SK-N-SH (cell line): Measurements from ENCODE around the gene CCDC107. TPM values are rescaled to one million over a fixed set of nuclear protein-coding genes. Genes with fewer than 3 reads are reported as not detected.
A peak's percentile ranks its signal among the peaks of the same experiment; 100 is the strongest.

ENCODE experiments used
- CTCF ChIA-PET: fragments of 300-600, 350-600 bp; formaldehyde crosslinking; extraction: SDS; loops from one replicate; lab custom pipeline; 2021; lab: Yijun Ruan, JAX
- POLR2A ChIA-PET: fragments of 350-600 bp; sonication (Branson Sonifier 250); formaldehyde crosslinking; extraction: SDS; loops from one replicate; lab custom pipeline; 2020; ENCODE audit warnings: antibody characterized with exemption, inconsistent platforms; lab: Yijun Ruan, JAX
- DNase-seq: peaks from one replicate; pipeline ENCODE4 v3.0.0; 2012
- H2AFZ ChIP-seq: fragments of 200-600 bp; sonication (generic); 2 replicates; pipeline ENCODE4 v1.8.1; 2016; ENCODE audit warnings: antibody characterized with exemption, mild to moderate bottlenecking, low read depth
- H3F3A ChIP-seq: fragments of 200-600 bp; sonication (generic); replicated peaks from 2 replicates; pipeline ENCODE3; 2016; ENCODE audit warnings: antibody characterized with exemption, mild to moderate bottlenecking; ENCODE audit not compliant: insufficient read depth
- H3K27ac ChIP-seq, 2 experiments: fragments of 200-500 bp in 1 of 2; fragments of 200-600 bp in 1 of 2; sonication (Bioruptor generic) in 1 of 2; sonication (generic), shearing (Covaris generic) in 1 of 2; 2 replicates each; pipeline versions ENCODE4 v1.5.1 to v1.6.1; 2014 to 2016; ENCODE audit warnings: low read depth in 2 of 2, inconsistent platforms in 1 of 2, low read length in 1 of 2, mild to moderate bottlenecking in 1 of 2, mixed read lengths in 1 of 2
- H3K27me3 ChIP-seq: fragments of 200-600 bp; sonication (generic), shearing (Covaris generic); 2 replicates; pipeline ENCODE4 v1.6.1; 2016; ENCODE audit warnings: mixed run types; ENCODE audit not compliant: insufficient read depth
- H3K36me3 ChIP-seq, 2 experiments: fragments of 200-500 bp in 1 of 2; fragments of 200-600 bp in 1 of 2; sonication (Bioruptor generic) in 1 of 2; sonication (generic) in 1 of 2; replicated peaks in 1 of 2; 2 replicates each; pipeline versions ENCODE3 to v1.5.1; 2014 to 2016; ENCODE audit warnings: low read length in 1 of 2, mild to moderate bottlenecking in 1 of 2; ENCODE audit not compliant: insufficient read depth in 2 of 2, control insufficient read depth in 1 of 2
- H3K4me1 ChIP-seq, 2 experiments: fragments of 200-500 bp in 1 of 2; fragments of 200-600 bp in 1 of 2; sonication (Bioruptor generic) in 1 of 2; sonication (generic), shearing (Covaris generic) in 1 of 2; 2 replicates each; pipeline versions ENCODE4 v1.5.1 to v1.6.1; 2014 to 2016; ENCODE audit warnings: low read depth in 1 of 2, low read length in 1 of 2, mixed run types in 1 of 2; ENCODE audit not compliant: insufficient read depth in 2 of 2, control insufficient read depth in 1 of 2
- H3K4me2 ChIP-seq: fragments of 200-600 bp; sonication (generic), shearing (Covaris generic); 2 replicates; pipeline ENCODE4 v1.6.1; 2017; ENCODE audit warnings: mixed run types
- H3K4me3 ChIP-seq, 2 experiments: fragments of 200-500 bp in 1 of 2; fragments of 200-600 bp in 1 of 2; sonication (Bioruptor generic) in 1 of 2; sonication (generic), shearing (Covaris generic) in 1 of 2; 2 replicates each; pipeline versions ENCODE4 v1.5.1 to v1.8.1; 2014 to 2016; ENCODE audit warnings: low read depth in 2 of 2, inconsistent platforms in 1 of 2, low read length in 1 of 2, mild to moderate bottlenecking in 1 of 2, mixed read lengths in 1 of 2, moderate library complexity in 1 of 2
- H3K79me2 ChIP-seq: fragments of 200-600 bp; sonication (generic); 2 replicates; pipeline ENCODE4 v1.8.1; 2017; ENCODE audit warnings: mild to moderate bottlenecking; ENCODE audit not compliant: insufficient read depth
- H3K9ac ChIP-seq: fragments of 200-600 bp; sonication (generic); 2 replicates; pipeline ENCODE4 v1.6.1; 2017; ENCODE audit warnings: mixed run types
- H3K9me2 ChIP-seq: fragments of 200-600 bp; sonication (generic); 2 replicates; pipeline ENCODE4 v1.6.1; 2017; ENCODE audit warnings: mixed run types
- H3K9me3 ChIP-seq: fragments of 200-600 bp; sonication (generic); 2 replicates; pipeline ENCODE4 v1.6.1; 2017; ENCODE audit warnings: mixed run types, mild to moderate bottlenecking, moderate library complexity
- H4K20me1 ChIP-seq: fragments of 200-600 bp; sonication (generic); 2 replicates; pipeline ENCODE4 v1.6.1; 2017; ENCODE audit warnings: mild to moderate bottlenecking, mixed run types; ENCODE audit not compliant: insufficient read depth
- ELF1 ChIP-seq: IDR thresholded peaks from 2 replicates; pipeline ENCODE4 v1.4.0; 2012
- EP300 ChIP-seq, 2 experiments: IDR thresholded peaks; 2 replicates each; pipeline versions ENCODE4 v1.4.0 to v1.6.1; 2012; ENCODE audit warnings: borderline replicate concordance in 1 of 2, low read depth in 1 of 2, low read length in 1 of 2
- FOSL2 ChIP-seq: IDR thresholded peaks from 2 replicates; pipeline ENCODE4 v1.4.0; 2012; ENCODE audit warnings: low read depth, mild to moderate bottlenecking, moderate library complexity, borderline replicate concordance
- JUND ChIP-seq: IDR thresholded peaks from 2 replicates; pipeline ENCODE4 v1.4.0; 2012
- MEF2A ChIP-seq: IDR thresholded peaks from 2 replicates; pipeline ENCODE4 v1.4.0; 2012; ENCODE audit warnings: low read depth, borderline replicate concordance
- MXI1 ChIP-seq: IDR thresholded peaks from 2 replicates; pipeline ENCODE4 v1.6.1; 2012; ENCODE audit warnings: mild to moderate bottlenecking, low read depth, low read length, improper control_type of control experiment
- NFIC ChIP-seq: IDR thresholded peaks from 2 replicates; pipeline ENCODE4 v1.4.0; 2012; ENCODE audit warnings: borderline replicate concordance
- POLR2AphosphoS5 ChIP-seq: IDR thresholded peaks from 2 replicates; pipeline ENCODE4 v1.6.1; 2012; ENCODE audit warnings: low read depth, low read length
- REST ChIP-seq: IDR thresholded peaks from 2 replicates; pipeline ENCODE4 v1.6.1; 2012; ENCODE audit warnings: mild to moderate bottlenecking, low read depth, low read length, moderate library complexity
- RFX5 ChIP-seq: IDR thresholded peaks from 2 replicates; pipeline ENCODE4 v1.6.1; 2012; ENCODE audit warnings: mild to moderate bottlenecking, improper control_type of control experiment, low read length
- RXRA ChIP-seq: IDR thresholded peaks from 2 replicates; pipeline ENCODE4 v1.4.0; 2012; ENCODE audit warnings: low read depth, mild to moderate bottlenecking, borderline replicate concordance
- SMC3 ChIP-seq: IDR thresholded peaks from 2 replicates; pipeline ENCODE4 v1.6.1; 2012; ENCODE audit warnings: low read depth, low read length, improper control_type of control experiment
- TCF12 ChIP-seq: IDR thresholded peaks from 2 replicates; pipeline ENCODE4 v1.4.0; 2012
- USF2 ChIP-seq: fragments of 150-350 bp; IDR thresholded peaks from 2 replicates; pipeline ENCODE4 v1.6.1; 2017; ENCODE audit warnings: antibody characterized with exemption, low read length, low read depth, borderline replicate concordance
- ZBTB33 ChIP-seq: IDR thresholded peaks from 2 replicates; pipeline ENCODE4 v1.4.0; 2012; ENCODE audit warnings: low read depth, borderline replicate concordance
- WGBS: methylation state at CpG from one replicate; pipeline ENCODE4 v1.1.6; 2017; ENCODE audit warnings: low lambda C conversion rate; 5-methylcytosine and 5-hydroxymethylcytosine counted together
- polyA plus RNA-seq, 3 experiments: library from polyadenylated mRNA; depleted of rRNA; stranded (reverse); fragments of >200 nt; gene quantifications; 2 replicates each; pipeline ENCODE4 v1.2.3, GENCODE V29; 2012
- TF ChIP-seq, protein P1 (sequence below): IDR thresholded peaks from 2 replicates; pipeline ENCODE4 v1.4.0; 2012; ENCODE audit warnings: low read depth

CCDC107 gene
- polyA plus RNA-seq, 1 of the 3 experiments (the other 2 are of a cell fraction): 22.0 TPM

GRCh38 chr9:35661756-35662350 lies 3.8 kb downstream of the CCDC107 start:
- H3K9ac ChIP-seq: no peak overlapping the region
- H3K9me2 ChIP-seq: no peaks in the 10 kb centered on the region

GRCh38 chr9:35662437-35662836 lies 4.3 kb downstream of the CCDC107 start:
- Histone ChIP-seq H3K27ac (no peak overlapping the region; a peak in 1 of 4 replicates), H3K9ac (no peak overlapping the region), H3K4me2 (no peak overlapping the region), H3K36me3 (peaks cover 0 to 11% of the 10 kb centered on the region in 2 experiments), H3K4me1 (peaks cover 0 to 19% of the 10 kb centered on the region in 2 experiments; a peak in 1 of 4 replicates), H3K4me3 (no peak overlapping the region), H3K27me3 (no peaks in the 10 kb centered on the region), H4K20me1 (no peaks in the 10 kb centered on the region), H3K9me2 (no peaks in the 10 kb centered on the region), H3K79me2 (peaks cover 36% of the 10 kb centered on the region), H3F3A (peaks cover 31% of the 10 kb centered on the region), H3K9me3 (no peaks in the 10 kb centered on the region), H2AFZ (no peak overlapping the region)
- no peak for TF ChIP-seq RXRA
- no peak for TF ChIP-seq MEF2A
- no peak for TF ChIP-seq ELF1
- TF ChIP-seq RFX5: no peak
- no peak for TF ChIP-seq JUND
- no peak for TF ChIP-seq TCF12
- TF ChIP-seq, protein P1, sequence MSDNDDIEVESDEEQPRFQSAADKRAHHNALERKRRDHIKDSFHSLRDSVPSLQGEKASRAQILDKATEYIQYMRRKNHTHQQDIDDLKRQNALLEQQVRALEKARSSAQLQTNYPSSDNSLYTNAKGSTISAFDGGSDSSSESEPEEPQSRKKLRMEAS: no peak
- TF ChIP-seq ZBTB33: no peak
- TF ChIP-seq USF2: no peak
- no peak for TF ChIP-seq REST
- TF ChIP-seq SMC3: no peak
- TF ChIP-seq POLR2AphosphoS5: no peak
- TF ChIP-seq EP300 (IDR thresholded peaks at IDR 0.05; ENCODE audit: borderline replicate concordance in 1 of 2, low read depth in 1 of 2, low read length in 1 of 2): no peak
- no peak for DNase-seq
- ChIA-PET POLR2A (interaction anchor here (0.7 kb wide), 1 partner anchor 42 kb away, joined by 3 read pairs; no protein-coding TSS in a partner anchor), CTCF (interaction anchor here (2.4 kb wide), 1 partner anchor 34 kb away, joined by 11 read pairs; no protein-coding TSS in a partner anchor)
- WGBS: 99% methylated on average over 5 of the region's 7 CpGs

More at GRCh38 chr9:35661756-35662350, 3.8 kb downstream of the CCDC107 start:
- TF ChIP-seq NFIC (no peak), MXI1 (no peak), FOSL2 (no peak)
- TF ChIP-seq, protein P1: no peak
- ChIA-PET POLR2A (interaction anchor here (1.1 kb wide), 1 partner anchor 70 kb away, joined by 3 read pairs; the partner anchor contains the start of genes CREB3 and TLN1), CTCF (interaction anchor here (0.7 to 4.2 kb wide), 7 partner anchors 11 to 360 kb away, joined by 3 to 19 read pairs (median 4); partner anchors contain the start of genes CA9, CREB3 and TLN1)
- Histone ChIP-seq H3K4me3 (no peak overlapping the region), H4K20me1 (no peaks in the 10 kb centered on the region), H3K36me3 (peaks cover 0 to 11% of the 10 kb centered on the region in 2 experiments), H2AFZ (no peak overlapping the region), H3K27ac (peak overlapping the region in 1 of 2 experiments; percentile 22; a peak in 1 of 4 replicates), H3K79me2 (peaks cover 36% of the 10 kb centered on the region), H3F3A (peaks cover 36% of the 10 kb centered on the region), H3K4me2 (no peak overlapping the region), H3K4me1 (peaks cover 0 to 23% of the 10 kb centered on the region in 2 experiments; a peak in 1 of 4 replicates), H3K9me3 (no peaks in the 10 kb centered on the region), H3K27me3 (no peaks in the 10 kb centered on the region)
- WGBS: 74% methylated on average over 3 of the region's 3 CpGs
- no peak for DNase-seq
